DMS53 (cell line): ENCODE measurements around the gene CTSO.
"Not testable (repeated sequence)": the region's sequence is repeated elsewhere in the genome, so short reads cannot be mapped to it uniquely, and the experiment has no call there.

Experiments used
- DNase-seq: peaks from one replicate; lab custom pipeline; 2025; lab: John Stamatoyannopoulos, UW

CTSO gene

DNA sequence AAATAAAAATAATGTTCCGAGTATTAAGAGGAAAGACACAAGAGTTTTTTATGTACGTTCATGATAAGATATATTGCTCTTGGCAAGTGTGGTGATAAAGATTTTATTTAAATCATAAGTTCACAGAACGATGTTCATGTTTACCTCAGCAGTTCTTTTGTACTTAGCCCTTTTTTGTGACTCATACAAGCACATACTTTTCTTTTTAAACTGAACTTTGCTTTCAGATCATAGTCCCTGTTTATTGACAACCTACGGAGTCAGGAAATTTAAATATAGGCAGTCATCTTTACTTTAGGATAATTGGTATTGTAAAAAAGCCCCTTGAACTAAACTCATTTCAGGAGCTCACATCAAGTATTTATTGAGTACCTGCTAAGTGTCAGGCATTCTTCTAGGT lies 1.3 kb upstream of the CTSO start:
- DNase-seq = no peak

DNA sequence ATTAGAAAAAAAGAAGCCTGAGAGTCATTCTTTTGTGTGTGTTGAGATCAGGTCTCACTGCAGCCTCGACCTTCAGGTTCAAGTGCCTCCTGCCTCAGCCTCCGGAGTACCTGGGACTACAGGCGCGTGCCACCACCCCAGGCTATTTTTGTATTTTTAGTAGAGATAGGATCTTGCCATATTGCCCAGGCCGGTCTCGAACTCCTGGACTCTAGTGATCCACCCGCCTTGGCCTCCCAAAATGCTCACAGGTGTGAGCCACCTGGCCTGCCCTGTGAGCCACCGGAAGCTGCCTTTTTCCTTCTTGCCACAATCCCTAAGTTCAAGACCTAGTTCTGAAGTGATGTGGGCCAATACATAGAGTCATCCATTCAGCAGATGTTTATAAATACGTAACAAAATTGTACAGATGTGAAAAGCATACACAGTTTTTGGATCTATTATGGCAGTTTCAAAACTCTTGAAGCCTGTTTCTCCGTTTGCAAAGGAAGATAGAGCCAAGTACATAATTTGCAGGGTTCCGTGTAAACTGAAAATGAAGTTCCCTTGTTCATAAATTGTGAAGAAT lies 536 bp upstream of the CTSO start:
- DNase-seq = no peak

DNA sequence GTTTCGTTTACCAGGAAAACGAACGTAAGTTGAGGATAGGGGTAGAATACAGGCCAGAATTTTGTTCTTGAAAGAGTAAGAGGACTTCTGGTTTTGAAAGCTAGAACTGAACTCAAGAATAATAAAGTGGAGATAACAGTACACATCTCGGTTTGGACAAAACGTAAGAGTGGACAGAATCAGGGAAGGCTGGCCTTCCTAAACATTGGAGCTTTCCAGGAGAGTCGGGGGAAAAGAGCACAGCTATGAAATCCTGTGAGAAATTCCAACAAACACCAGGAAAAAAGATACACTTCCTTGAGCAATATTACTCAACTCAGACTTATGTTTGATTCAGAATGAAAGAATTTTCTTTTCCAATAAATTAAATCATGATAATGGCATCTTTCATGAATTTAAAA lies 1.2 kb downstream of the CTSO start:
- DNase-seq = no peak

DNA sequence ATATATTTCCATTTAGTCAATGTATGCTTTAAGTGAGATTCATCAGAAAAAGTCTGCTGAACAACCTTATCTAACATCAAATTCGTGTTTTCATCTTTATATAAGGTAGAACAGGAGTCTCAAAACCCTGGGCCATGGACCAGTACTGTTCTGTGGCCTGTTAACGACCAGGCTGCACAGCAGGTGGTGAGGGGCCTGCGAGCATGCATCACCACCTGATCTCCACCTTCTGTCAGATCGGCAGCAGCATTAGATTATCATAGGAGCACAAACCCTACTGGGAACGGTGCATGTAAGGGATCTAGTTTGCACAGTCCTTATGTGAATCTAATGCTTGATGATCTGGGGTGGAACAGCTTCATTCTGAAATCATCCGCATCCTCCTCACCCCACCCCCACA lies 3.2 kb downstream of the CTSO start:
- no peak for DNase-seq

GRCh38 chr4:155948541-155948940 lies 5.1 kb downstream of the CTSO start:
- no peak for DNase-seq

GRCh38 chr4:155946486-155946885 lies 7.2 kb downstream of the CTSO start:
- DNase-seq = no peak

DNA sequence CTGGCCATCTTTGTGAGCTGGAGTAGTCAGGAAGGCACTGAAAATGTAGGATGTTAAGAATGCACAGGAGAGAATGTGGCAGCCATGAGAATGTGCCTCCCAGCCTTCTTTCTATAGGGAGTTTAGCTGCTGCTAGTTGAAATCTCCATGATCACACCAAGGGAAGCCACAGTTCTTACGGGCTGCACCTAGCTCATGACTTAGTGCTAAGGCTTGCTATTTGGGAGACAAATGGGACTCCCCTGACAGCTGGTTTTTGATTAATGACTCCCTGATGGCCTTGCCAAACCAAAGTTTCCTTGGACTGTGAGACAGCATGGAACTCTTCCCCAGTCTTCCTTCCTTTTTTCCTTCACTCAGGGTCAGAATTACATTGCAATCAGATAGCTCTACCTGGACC lies 9.2 kb downstream of the CTSO start:
- DNase-seq = no peak

DNA sequence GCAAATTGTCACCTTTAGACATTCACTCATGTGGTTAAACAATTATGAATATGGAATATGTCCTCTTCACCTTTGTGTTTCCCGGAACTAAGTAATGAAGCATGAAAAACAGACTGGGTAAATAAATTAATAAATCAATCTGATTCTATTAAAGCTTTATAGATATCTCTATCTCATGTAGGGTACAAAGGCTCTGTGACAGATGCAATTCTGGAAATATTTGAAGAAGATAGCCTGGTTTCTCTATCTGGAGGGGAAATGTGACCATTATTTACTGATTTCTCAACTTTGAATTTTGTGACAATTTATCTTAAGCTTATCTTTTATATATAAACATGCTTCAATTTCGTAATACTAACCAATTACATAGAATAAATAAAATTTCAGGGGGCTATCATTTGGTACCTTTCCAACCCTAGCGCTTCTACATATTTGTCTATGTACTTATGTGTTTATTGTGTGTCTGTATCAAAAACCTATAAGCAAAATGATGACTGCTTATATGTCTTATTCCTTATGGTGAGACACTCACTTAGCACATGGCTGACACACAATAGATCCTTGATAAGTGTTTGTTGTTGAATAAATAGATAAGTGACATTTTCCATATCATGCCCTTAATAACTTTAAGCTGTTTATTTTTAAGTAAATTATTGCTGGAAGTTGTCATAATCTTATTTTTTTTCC lies 9.9 kb downstream of the CTSO start:
- DNase-seq = peak; percentile 8

DNA sequence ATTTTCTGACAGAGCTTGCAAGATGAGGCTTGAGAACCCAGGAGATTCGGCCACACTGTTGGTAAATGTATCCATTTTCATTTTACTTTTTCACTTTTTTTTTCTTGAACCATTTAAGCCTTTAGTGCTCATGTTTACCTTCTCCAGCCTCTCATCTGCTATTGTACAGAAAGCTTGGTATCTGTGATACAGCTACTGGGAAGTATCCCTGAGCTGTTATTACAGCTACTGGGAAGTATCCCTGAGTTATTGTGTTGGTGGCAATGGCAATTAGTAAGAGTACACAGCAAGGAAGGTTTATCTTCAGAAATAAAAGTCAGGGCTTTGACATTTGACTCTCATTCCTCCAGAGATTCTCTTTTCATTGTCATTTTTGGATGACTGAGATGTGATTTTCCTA lies 11.8 kb downstream of the CTSO start:
- no peak for DNase-seq

GRCh38 chr4:155941085-155941790 lies 12.4 kb downstream of the CTSO start:
- no peak for DNase-seq

- DNase-seq = no peak
Measured at GRCh38 chr4:155935389-155935986, 18.2 kb downstream of the CTSO start.

GRCh38 chr4:155934634-155935033 lies 19.0 kb downstream of the CTSO start:
- DNase-seq = not testable (repeated sequence)

- no peak for DNase-seq
Measured at GRCh38 chr4:155931634-155932033, 22.0 kb downstream of the CTSO start.

GRCh38 chr4:155930330-155930729 lies 23.3 kb downstream of the CTSO start:
- no peak for DNase-seq

- DNase-seq = no peak
Measured at GRCh38 chr4:155929833-155930232, 23.8 kb downstream of the CTSO start.

DNA sequence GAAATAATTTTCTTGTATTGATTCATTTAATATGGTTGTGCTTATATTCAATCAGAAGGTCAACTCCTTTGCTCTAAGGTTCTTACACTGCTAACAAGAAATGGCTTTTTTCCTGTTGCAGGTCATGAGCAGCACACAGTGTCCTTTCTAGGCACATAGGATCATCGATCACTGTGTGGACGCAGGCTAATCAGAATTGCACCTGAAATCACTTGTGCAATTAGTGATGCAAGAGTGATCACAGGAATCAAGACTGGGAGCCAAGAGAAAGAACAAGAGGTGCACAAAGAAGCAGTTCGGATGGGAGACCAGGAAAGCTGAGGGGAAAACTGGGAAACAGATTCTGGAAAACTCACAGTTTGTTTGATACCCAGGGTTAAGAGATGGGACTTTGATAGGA lies 29.0 kb downstream of the CTSO start:
- DNase-seq = no peak

- DNase-seq = no peak
Measured at GRCh38 chr4:155921597-155921996, 32.1 kb downstream of the CTSO start.

GRCh38 chr4:155914782-155915181 lies 38.9 kb downstream of the CTSO start:
- no peak for DNase-seq

- no peak for DNase-seq
Measured at GRCh38 chr4:155911905-155912304, 41.8 kb downstream of the CTSO start.

DNA sequence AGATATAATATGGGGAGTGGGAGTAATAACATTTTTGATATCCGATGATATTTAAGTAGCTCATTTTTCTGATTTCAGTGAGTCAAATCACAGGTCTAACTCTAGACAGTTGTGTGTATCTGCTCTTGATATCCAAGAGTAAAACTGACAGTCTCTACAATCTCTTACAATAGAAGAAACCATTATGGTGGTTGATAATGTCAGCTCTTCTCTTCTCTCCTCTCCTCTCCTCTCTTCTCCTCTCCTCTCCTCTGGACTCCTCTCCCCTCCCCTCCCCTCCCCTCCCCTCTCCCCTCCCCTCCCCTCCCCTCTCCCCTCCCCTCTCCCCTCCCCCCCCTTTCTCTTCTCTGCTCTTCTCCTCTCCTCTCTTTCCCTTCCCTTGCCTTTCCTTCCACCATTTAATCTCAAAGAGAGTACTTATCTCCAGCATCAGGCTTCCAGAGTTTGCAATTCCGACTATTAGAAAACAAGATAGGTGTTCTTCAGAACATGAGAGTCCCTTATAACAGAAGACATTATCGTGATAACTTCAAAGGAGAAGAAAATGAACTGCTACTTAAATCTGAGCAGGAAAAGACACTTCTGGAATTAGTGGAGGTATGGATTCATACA lies 43.9 kb downstream of the CTSO start:
- no peak for DNase-seq

DNA sequence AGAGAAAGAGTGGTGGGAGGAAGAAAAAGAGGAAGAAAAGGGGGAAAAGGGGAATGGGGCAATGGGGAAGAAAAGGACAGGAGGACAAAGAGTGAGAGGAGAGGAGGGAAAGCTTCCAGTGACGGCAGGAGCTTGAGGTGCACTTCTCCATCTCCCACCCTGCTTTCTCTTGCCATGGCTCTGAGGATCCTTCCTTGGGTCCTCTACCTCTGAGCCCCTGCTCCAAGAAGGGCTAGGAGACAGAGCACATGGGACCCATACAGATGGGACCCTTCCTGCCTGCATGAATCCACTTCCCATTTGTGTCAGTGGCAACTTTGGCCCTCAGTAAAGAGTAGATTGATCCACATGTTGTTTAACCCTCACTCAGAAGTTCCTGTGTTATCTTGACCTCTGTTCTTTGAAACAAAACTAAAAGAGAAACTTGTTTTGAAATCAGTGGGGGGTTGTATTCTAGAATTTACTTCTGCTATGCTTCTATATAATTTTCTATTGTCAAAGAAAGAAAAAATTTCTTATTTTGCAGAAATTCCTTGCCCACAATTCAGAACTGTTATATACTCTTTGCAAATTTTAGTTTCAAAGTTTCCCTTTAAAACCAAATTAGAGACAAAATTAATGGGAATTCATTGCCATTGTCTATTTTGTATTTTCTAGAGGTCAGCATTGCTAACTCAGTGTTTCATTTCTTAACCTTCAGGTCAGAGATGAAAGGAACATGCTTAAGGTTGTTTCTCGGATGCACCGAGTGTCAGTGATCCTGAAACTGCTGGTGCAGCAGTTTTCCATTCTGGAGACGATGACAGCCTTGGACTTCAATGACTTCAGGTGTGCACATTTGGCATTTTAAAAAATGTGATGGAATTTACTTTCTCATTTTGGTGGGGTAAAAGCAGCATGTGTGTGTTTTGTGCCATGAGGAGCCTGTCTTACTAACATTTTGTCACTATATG lies 45.2 kb downstream of the CTSO start:
- no peak for DNase-seq

- DNase-seq = no peak
Measured at GRCh38 chr4:155907556-155907955, 46.1 kb downstream of the CTSO start.
